HFFc6 (cell line): ENCODE results near the gene RASSF4. TPM values are rescaled to one million over a fixed set of nuclear protein-coding genes. Genes with fewer than 3 reads are reported as not detected.

Source experiments
- DNase-seq: peaks from one replicate; pipeline ENCODE4 v3.0.0-alpha.2; 2018
- H3K27ac Mint-ChIP-seq: 2 replicates; pipeline ENCODE4 v1.8.0; 2020; ENCODE audit warnings: mild to moderate bottlenecking, mixed read lengths
- H3K27me3 Mint-ChIP-seq: 2 replicates; pipeline ENCODE4 v1.8.0; 2021; ENCODE audit warnings: mild to moderate bottlenecking, moderate library complexity, mixed read lengths; ENCODE audit not compliant: insufficient read depth
- H3K36me3 Mint-ChIP-seq: 2 replicates; pipeline ENCODE4 v1.8.0; 2021; ENCODE audit warnings: low read depth, mixed read lengths
- H3K4me1 Mint-ChIP-seq: 2 replicates; pipeline ENCODE4 v1.8.0; 2020; ENCODE audit warnings: low read depth, mixed read lengths
- H3K4me3 Mint-ChIP-seq: 2 replicates; pipeline ENCODE4 v1.8.0; 2020; ENCODE audit warnings: mild to moderate bottlenecking, moderate library complexity, mixed read lengths
- H3K9me3 Mint-ChIP-seq: 2 replicates; pipeline ENCODE4 v1.8.0; 2020; ENCODE audit warnings: mild to moderate bottlenecking, mixed read lengths
- CTCF ChIP-seq: fragments of 200-600 bp; sonication (generic); IDR thresholded peaks from 2 replicates; pipeline ENCODE4 v1.5.0; 2021; ENCODE audit warnings: antibody characterized with exemption, mild to moderate bottlenecking
- total RNA-seq, 6 experiments: library from RNA; stranded (reverse); fragmentation: NEBNext Ultra II Directional; extraction: Animal tissue kit (Norgen Biotek cat#: 25700); gene quantifications; 2 replicates in 1 of 6; 3 replicates in 5 of 6; pipeline ENCODE4 v1.2.3, GENCODE V29; 2021

RASSF4 gene
- total RNA-seq, 6 experiments from 2014 or later: 1.1 to 3.8 (median 2.9) TPM

- H3K4me1 Mint-ChIP-seq: peaks cover 26% of the 10 kb centered on the region
- H3K9me3 Mint-ChIP-seq: no peaks in the 10 kb centered on the region
- H3K27ac Mint-ChIP-seq: no peak overlapping the region
- no peak overlapping the region for H3K4me3 Mint-ChIP-seq
- DNase-seq: no peak
- TF ChIP-seq CTCF: no peak
- peaks cover 15% of the 10 kb centered on the region for H3K36me3 Mint-ChIP-seq
- no peaks in the 10 kb centered on the region for H3K27me3 Mint-ChIP-seq
Observed at GRCh38 chr10:44954962-44955361, 4.6 kb upstream of the RASSF4 start.

GRCh38 chr10:44955413-44956070 lies 4.1 kb upstream of the RASSF4 start:
- no peak for DNase-seq
- no peak for TF ChIP-seq CTCF
- Mint-ChIP-seq H3K27ac (no peak overlapping the region), H3K4me1 (peaks cover 32% of the 10 kb centered on the region), H3K36me3 (peaks cover 15% of the 10 kb centered on the region), H3K4me3 (no peak overlapping the region), H3K27me3 (no peaks in the 10 kb centered on the region), H3K9me3 (no peaks in the 10 kb centered on the region)

- Mint-ChIP-seq H3K27me3 (no peaks in the 10 kb centered on the region), H3K36me3 (peaks cover 15% of the 10 kb centered on the region), H3K4me3 (no peak overlapping the region), H3K9me3 (no peaks in the 10 kb centered on the region), H3K27ac (no peak overlapping the region), H3K4me1 (peaks cover 34% of the 10 kb centered on the region)
- DNase-seq: no peak
- TF ChIP-seq CTCF: no peak
Observed at GRCh38 chr10:44956226-44956625, 3.4 kb upstream of the RASSF4 start.

- Mint-ChIP-seq H3K4me3 (no peak overlapping the region), H3K4me1 (peaks cover 34% of the 10 kb centered on the region), H3K9me3 (no peaks in the 10 kb centered on the region), H3K27me3 (0 out of 2 replicates have a peak, but pooled peaks cover 1% of the 10 kb centered on the region), H3K27ac (no peak overlapping the region), H3K36me3 (peaks cover 15% of the 10 kb centered on the region)
- TF ChIP-seq CTCF: no peak
- DNase-seq: no peak
Observed at GRCh38 chr10:44956717-44957706, 2.6 kb upstream of the RASSF4 start.

- Mint-ChIP-seq H3K36me3 (peaks cover 15% of the 10 kb centered on the region), H3K9me3 (no peaks in the 10 kb centered on the region), H3K27ac (peak overlapping the region; percentile 71), H3K27me3 (peaks cover 1% of the 10 kb centered on the region; the same call in 1 of the 2 replicates), H3K4me3 (peak overlapping the region; percentile 90), H3K4me1 (peaks cover 24% of the 10 kb centered on the region)
- DNase-seq: peak; percentile 61
- no peak for TF ChIP-seq CTCF
Observed at GRCh38 chr10:44958196-44958897, 1.3 kb upstream of the RASSF4 start.
